ENCODE results near the gene SLC9A2.

The SLC9A2 gene

DNA sequence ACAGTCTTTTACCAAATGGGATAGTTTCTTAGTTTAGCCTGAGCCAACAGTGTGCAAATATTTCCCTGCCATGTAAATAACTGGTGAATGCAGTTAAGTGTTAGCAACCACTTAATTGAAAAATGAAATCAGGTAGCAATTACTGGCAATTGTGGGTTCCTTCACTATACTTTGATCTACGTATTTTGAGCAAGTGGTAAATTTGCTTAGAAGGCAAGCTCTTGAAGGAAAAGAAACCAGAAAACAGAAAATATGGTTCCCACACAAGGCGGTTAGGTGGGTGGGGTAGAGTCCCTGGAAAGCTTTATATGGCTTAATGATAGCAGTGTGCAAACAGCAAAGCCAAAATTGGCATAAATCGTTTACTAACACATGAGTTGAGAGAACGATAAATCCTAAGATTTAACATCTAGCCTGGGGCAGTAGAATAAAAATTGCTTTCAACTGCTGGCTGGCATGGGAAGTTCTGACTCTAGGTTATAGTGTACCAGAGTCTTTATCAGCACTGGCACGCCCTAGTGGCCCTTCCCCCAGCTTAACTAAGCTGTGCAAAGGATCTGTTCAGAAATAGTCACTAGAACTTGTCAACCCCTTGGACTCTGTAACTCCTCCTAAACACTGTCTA lies 17.0 kb downstream of the SLC9A2 start:
- H3K4me3 Mint-ChIP-seq: no peak overlapping the region
- H3K27ac Mint-ChIP-seq: no peak overlapping the region
- H3K36me3 Mint-ChIP-seq (ENCODE audit: low read depth): no peaks in the 10 kb centered on the region
- no peaks in the 10 kb centered on the region for H3K9me3 Mint-ChIP-seq
- H3K27me3 Mint-ChIP-seq: peaks cover 6% of the 10 kb centered on the region
- H3K4me1 Mint-ChIP-seq (ENCODE audit: low read depth): no peaks in the 10 kb centered on the region

DNA sequence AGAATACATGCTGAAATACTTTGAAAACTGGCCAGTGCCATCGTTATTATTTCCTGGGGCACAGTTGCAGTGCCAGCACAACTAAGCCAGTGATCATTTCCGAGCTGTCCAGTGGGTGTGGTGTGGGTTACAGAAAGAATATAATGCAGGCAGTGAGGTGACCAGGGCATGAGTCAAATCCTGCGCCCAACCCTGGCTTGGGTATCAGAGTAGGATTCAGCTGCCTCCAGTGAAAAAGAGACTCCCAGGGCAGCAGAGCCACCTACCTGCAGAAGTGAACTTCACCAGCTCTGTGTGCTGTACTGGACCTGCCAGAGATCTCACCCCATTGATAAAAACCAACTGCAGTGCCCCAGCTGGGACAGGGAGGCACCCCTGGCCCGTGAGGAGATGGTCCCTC lies 18.0 kb downstream of the SLC9A2 start:
- peaks cover 6% of the 10 kb centered on the region for H3K27me3 Mint-ChIP-seq
- no peak overlapping the region for H3K27ac Mint-ChIP-seq
- no peaks in the 10 kb centered on the region for H3K9me3 Mint-ChIP-seq
- H3K36me3 Mint-ChIP-seq (ENCODE audit: low read depth): no peaks in the 10 kb centered on the region
- no peak overlapping the region for H3K4me3 Mint-ChIP-seq
- no peaks in the 10 kb centered on the region for H3K4me1 Mint-ChIP-seq (ENCODE audit: low read depth)

DNA sequence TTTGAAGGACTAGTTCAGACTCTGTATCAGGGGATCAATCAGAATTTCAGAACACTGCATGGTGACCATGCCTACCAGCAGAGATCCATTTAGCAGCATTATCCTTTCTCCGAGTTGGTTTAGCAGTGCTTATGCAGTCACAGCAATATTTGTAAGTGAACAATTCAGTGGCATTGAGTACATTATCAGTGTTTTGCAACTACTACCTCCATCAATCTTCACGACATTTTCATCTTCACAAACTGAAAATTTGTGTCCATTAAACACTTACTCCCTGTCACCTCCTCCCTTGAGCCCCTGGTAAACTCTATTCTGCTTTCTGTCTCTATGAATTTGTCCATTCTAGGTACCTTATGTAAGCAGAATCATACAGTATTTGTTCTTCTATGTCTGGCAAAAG lies 20.1 kb downstream of the SLC9A2 start:
- Mint-ChIP-seq H3K9me3 (no peaks in the 10 kb centered on the region), H3K27ac (no peak overlapping the region), H3K27me3 (peaks cover 20% of the 10 kb centered on the region), H3K4me1 (ENCODE audit: low read depth) (no peaks in the 10 kb centered on the region), H3K36me3 (ENCODE audit: low read depth) (no peaks in the 10 kb centered on the region), H3K4me3 (no peak overlapping the region)

DNA sequence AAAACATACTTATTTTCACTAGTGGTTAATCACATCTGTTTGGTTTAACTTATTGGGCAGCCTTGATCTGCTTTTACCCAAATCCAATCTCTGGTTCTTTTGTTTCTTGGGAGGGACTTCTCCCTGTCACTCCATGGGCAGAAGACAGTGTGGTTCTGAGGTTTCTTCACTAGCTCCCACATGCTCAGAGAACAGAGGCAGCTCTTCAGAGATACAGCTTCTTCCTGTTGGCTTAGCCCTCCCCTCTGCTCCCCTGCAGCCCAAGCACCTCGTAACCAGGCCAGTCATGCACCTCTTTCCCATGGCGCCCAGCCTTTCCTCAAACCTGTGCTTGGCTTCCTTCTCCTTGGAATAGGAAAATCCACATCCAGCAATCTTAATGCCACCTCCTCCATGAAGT lies 32.8 kb downstream of the SLC9A2 start:
- peaks cover 27% of the 10 kb centered on the region for H3K27me3 Mint-ChIP-seq
- no peaks in the 10 kb centered on the region for H3K9me3 Mint-ChIP-seq
- no peak overlapping the region for H3K27ac Mint-ChIP-seq
- no peak overlapping the region for H3K4me3 Mint-ChIP-seq
- no peaks in the 10 kb centered on the region for H3K4me1 Mint-ChIP-seq (ENCODE audit: low read depth)
- no peaks in the 10 kb centered on the region for H3K36me3 Mint-ChIP-seq (ENCODE audit: low read depth)

- Mint-ChIP-seq H3K4me1 (ENCODE audit: low read depth) (peaks cover 24% of the 10 kb centered on the region), H3K9me3 (no peaks in the 10 kb centered on the region), H3K27ac (peak overlapping the region; percentile 61), H3K4me3 (no peak overlapping the region), H3K36me3 (ENCODE audit: low read depth) (no peaks in the 10 kb centered on the region), H3K27me3 (peaks cover 17% of the 10 kb centered on the region)
Measured at GRCh38 chr2:102657770-102658169, 38.4 kb downstream of the SLC9A2 start.

GRCh38 chr2:102660070-102660469 lies 40.7 kb downstream of the SLC9A2 start:
- Mint-ChIP-seq H3K9me3 (no peaks in the 10 kb centered on the region), H3K4me1 (ENCODE audit: low read depth) (peaks cover 47% of the 10 kb centered on the region), H3K4me3 (no peak overlapping the region), H3K27me3 (peaks cover 11% of the 10 kb centered on the region), H3K36me3 (ENCODE audit: low read depth) (no peaks in the 10 kb centered on the region), H3K27ac (no peak overlapping the region)

- H3K4me1 Mint-ChIP-seq (ENCODE audit: low read depth): peaks cover 48% of the 10 kb centered on the region
- H3K27ac Mint-ChIP-seq: no peak overlapping the region
- no peaks in the 10 kb centered on the region for H3K9me3 Mint-ChIP-seq
- H3K36me3 Mint-ChIP-seq (ENCODE audit: low read depth): no peaks in the 10 kb centered on the region
- H3K27me3 Mint-ChIP-seq: peaks cover 11% of the 10 kb centered on the region
- H3K4me3 Mint-ChIP-seq: no peak overlapping the region
Measured at GRCh38 chr2:102660574-102660973, 41.2 kb downstream of the SLC9A2 start.

- H3K36me3 Mint-ChIP-seq (ENCODE audit: low read depth): no peaks in the 10 kb centered on the region
- peak overlapping the region; percentile 17 for H3K27ac Mint-ChIP-seq
- no peaks in the 10 kb centered on the region for H3K9me3 Mint-ChIP-seq
- no peak overlapping the region for H3K4me3 Mint-ChIP-seq
- peaks cover 50% of the 10 kb centered on the region for H3K4me1 Mint-ChIP-seq (ENCODE audit: low read depth)
- H3K27me3 Mint-ChIP-seq: peaks cover 11% of the 10 kb centered on the region
Measured at GRCh38 chr2:102661846-102662245, 42.5 kb downstream of the SLC9A2 start.

GRCh38 chr2:102662833-102663232 lies 43.5 kb downstream of the SLC9A2 start:
- Mint-ChIP-seq H3K4me1 (ENCODE audit: low read depth) (peaks cover 49% of the 10 kb centered on the region), H3K27ac (peak overlapping the region; percentile 17), H3K9me3 (no peaks in the 10 kb centered on the region), H3K27me3 (peaks cover 11% of the 10 kb centered on the region), H3K36me3 (ENCODE audit: low read depth) (no peaks in the 10 kb centered on the region), H3K4me3 (no peak overlapping the region)

DNA sequence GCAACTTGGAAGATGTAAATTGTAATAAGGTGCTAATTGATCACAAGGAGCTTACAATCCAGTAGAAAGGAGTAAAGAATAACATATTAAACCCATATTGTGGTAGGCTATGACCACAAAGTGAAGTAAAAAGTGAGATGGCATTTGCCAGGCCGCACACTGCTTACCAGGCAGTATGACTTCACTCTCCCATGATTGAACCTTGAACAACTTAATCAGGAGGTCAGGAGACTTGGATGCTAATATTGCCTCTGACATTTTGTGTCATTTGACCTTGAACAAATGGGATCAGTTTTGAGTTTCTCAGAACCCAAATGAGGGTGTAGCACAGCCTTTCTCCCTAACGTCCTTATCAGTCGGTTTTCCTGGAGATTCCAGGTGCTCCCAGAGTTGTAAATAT lies 44.0 kb downstream of the SLC9A2 start:
- H3K27me3 Mint-ChIP-seq: peaks cover 11% of the 10 kb centered on the region
- no peak overlapping the region for H3K4me3 Mint-ChIP-seq
- H3K9me3 Mint-ChIP-seq: no peaks in the 10 kb centered on the region
- peak overlapping the region; percentile 38 for H3K27ac Mint-ChIP-seq
- H3K36me3 Mint-ChIP-seq (ENCODE audit: low read depth): no peaks in the 10 kb centered on the region
- H3K4me1 Mint-ChIP-seq (ENCODE audit: low read depth): peaks cover 44% of the 10 kb centered on the region

GRCh38 chr2:102664471-102664909 lies 45.1 kb downstream of the SLC9A2 start:
- H3K36me3 Mint-ChIP-seq (ENCODE audit: low read depth): no peaks in the 10 kb centered on the region
- peaks cover 11% of the 10 kb centered on the region for H3K27me3 Mint-ChIP-seq
- no peak overlapping the region for H3K4me3 Mint-ChIP-seq
- H3K27ac Mint-ChIP-seq: peak overlapping the region; percentile 41
- peaks cover 41% of the 10 kb centered on the region for H3K4me1 Mint-ChIP-seq (ENCODE audit: low read depth)
- H3K9me3 Mint-ChIP-seq: no peaks in the 10 kb centered on the region

DNA sequence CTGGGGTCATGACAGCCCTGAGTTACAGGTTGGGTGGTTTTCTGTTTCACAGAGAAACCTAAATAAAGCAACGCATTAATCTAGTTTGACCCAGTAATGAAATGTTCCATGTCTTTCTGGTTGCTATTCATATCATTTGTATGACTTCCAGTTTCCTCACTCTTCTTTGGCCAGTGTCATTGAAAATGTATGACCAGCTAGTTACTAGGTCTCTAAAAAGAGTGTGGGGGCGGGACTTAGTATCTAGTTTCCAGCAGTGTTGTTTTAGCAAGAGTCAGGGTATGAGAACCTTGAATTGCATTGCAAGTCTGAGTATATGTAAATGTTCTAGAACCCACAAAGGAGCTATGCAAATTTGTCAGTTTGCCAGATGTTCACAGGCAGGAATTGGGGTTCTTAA lies 47.7 kb downstream of the SLC9A2 start:
- Mint-ChIP-seq H3K36me3 (ENCODE audit: low read depth) (no peaks in the 10 kb centered on the region), H3K9me3 (no peaks in the 10 kb centered on the region), H3K4me1 (ENCODE audit: low read depth) (peaks cover 42% of the 10 kb centered on the region), H3K27ac (no peak overlapping the region), H3K27me3 (peaks cover 6% of the 10 kb centered on the region), H3K4me3 (no peak overlapping the region)

- Mint-ChIP-seq H3K36me3 (ENCODE audit: low read depth) (no peaks in the 10 kb centered on the region), H3K27ac (no peak overlapping the region), H3K27me3 (peaks cover 4% of the 10 kb centered on the region), H3K4me3 (no peak overlapping the region), H3K4me1 (ENCODE audit: low read depth) (peaks cover 35% of the 10 kb centered on the region), H3K9me3 (no peaks in the 10 kb centered on the region)
Measured at GRCh38 chr2:102668171-102668570, 48.8 kb downstream of the SLC9A2 start.

DNA sequence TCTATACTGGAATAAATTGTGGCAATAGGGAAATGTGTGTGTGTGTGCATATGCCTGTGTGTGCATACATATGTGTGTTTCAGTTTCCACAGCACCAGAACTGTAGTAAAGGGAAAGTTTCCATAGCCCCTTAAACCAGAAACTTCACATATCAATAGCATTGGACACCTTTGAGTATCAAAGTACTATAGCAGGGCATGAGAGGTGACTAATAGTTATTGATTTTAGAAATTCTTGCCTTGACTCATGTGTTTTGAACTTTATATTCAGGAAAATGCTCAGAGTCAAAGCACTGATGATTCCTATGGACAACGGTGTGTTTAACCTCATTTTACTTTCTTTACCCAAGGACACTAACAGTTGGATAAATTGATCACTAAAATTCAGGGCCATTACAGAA lies 50.0 kb downstream of the SLC9A2 start:
- no peak overlapping the region for H3K27ac Mint-ChIP-seq
- H3K9me3 Mint-ChIP-seq: no peaks in the 10 kb centered on the region
- no peak overlapping the region for H3K4me3 Mint-ChIP-seq
- no peaks in the 10 kb centered on the region for H3K36me3 Mint-ChIP-seq (ENCODE audit: low read depth)
- H3K27me3 Mint-ChIP-seq: peaks cover 4% of the 10 kb centered on the region
- peaks cover 22% of the 10 kb centered on the region for H3K4me1 Mint-ChIP-seq (ENCODE audit: low read depth)

- no peak overlapping the region for H3K27ac Mint-ChIP-seq
- H3K36me3 Mint-ChIP-seq (ENCODE audit: low read depth): no peaks in the 10 kb centered on the region
Measured at GRCh38 chr2:102672107-102672776, 52.9 kb downstream of the SLC9A2 start.

GRCh38 chr2:102674370-102674769 lies 55.0 kb downstream of the SLC9A2 start:
- H3K9me3 Mint-ChIP-seq: no peaks in the 10 kb centered on the region
- no peak overlapping the region for H3K27ac Mint-ChIP-seq
- no peaks in the 10 kb centered on the region for H3K36me3 Mint-ChIP-seq (ENCODE audit: low read depth)
- H3K4me1 Mint-ChIP-seq (ENCODE audit: low read depth): peaks cover 8% of the 10 kb centered on the region
- H3K27me3 Mint-ChIP-seq: peaks cover 4% of the 10 kb centered on the region
- H3K4me3 Mint-ChIP-seq: no peak overlapping the region

More at GRCh38 chr2:102672107-102672776, 52.9 kb downstream of the SLC9A2 start:
- H3K4me3 Mint-ChIP-seq: no peak overlapping the region
- peaks cover 9% of the 10 kb centered on the region for H3K4me1 Mint-ChIP-seq (ENCODE audit: low read depth)
- no peaks in the 10 kb centered on the region for H3K9me3 Mint-ChIP-seq
- H3K27me3 Mint-ChIP-seq: peaks cover 4% of the 10 kb centered on the region

All from stimulated activated naive CD8-positive, alpha-beta T cell treated with anti-CD3 and anti-CD28 coated beads, Interleukin-15, Interleukin-2, amounts not matched to agents 100 ng/mL and 50 ng/mL, for 24 hours (primary cell).